Heart left ventricle (tissue), 13 donors: ENCODE data around the gene DTNA.

Experiments
- POLR2A ChIP-seq, 2 donors: fragments of 450-650 bp; IDR thresholded peaks; one replicate each; pipeline ENCODE4 v1.6.1; 2017; ENCODE audit warnings: antibody characterized with exemption in 2 of 2, mild to moderate bottlenecking in 2 of 2, moderate library complexity in 2 of 2
- TF ChIP-seq, protein P1 (sequence below), 12 donors: fragments of 200-600 bp; sonication (generic) in 4 of 12; IDR thresholded peaks; one replicate each; pipeline versions ENCODE4 v1.5.0 to v1.8.0; 2018 to 2022; ENCODE audit warnings: antibody characterized with exemption in 12 of 12, mild to moderate bottlenecking in 5 of 12
- donor health status: ischemic (EF 13 %, LVEDD 7.1; RV severe dilation, severe dysfunction).
- donor health status: DM: no; HTN: yes; CAD: no.
- donor health status: DM: no; HTN: no; CAD: no.
- donor health status: ischemic (EF 25% LVEDD 6.9; RV normal size, moderate dysfunction).
- donor health status: ischemic (EF 25% LVEDD 5.7; RV mildly dilated, moderate dysfunction).
- donor health status: ischemic (EF 35%, LVEDD 5.7; RV mildly dilated, moderate dysfunction).
- donor health status: nonischemic (EF 11% LVEDD 7.7; RV severe dilation, severe dysfunction).
- donor health status: DM: yes; HTN: yes; CAD: no.
- donor health status: PGD.
- donor health status: ischemic (EF 29% LVEDD 5.4; RV normal size, mild dysfunction).
- donor health status: nonischemic (EF 23%, LVEDD 6.1; RV moderate dilation, normal function).

DNA sequence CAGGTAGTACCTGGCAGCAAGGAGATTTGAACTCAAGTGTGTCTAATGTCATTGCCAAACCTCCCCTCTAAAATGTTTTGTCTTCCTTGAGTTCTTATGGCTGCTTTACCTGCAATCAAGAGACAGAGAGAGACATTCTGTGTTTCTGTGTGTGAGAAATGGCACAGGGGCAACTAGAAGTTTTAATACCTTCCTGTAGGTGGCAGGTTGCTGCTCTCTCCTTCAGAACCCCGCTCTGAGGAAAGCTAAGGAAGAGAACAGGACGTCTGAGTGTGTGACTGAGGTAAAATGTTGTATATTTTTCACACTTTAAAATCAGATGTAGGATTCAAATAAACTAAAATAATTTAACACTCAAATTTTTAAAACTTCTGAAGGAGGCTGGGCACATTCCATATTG, 19.2 kb downstream of the DTNA start:
- TF ChIP-seq, protein P1, sequence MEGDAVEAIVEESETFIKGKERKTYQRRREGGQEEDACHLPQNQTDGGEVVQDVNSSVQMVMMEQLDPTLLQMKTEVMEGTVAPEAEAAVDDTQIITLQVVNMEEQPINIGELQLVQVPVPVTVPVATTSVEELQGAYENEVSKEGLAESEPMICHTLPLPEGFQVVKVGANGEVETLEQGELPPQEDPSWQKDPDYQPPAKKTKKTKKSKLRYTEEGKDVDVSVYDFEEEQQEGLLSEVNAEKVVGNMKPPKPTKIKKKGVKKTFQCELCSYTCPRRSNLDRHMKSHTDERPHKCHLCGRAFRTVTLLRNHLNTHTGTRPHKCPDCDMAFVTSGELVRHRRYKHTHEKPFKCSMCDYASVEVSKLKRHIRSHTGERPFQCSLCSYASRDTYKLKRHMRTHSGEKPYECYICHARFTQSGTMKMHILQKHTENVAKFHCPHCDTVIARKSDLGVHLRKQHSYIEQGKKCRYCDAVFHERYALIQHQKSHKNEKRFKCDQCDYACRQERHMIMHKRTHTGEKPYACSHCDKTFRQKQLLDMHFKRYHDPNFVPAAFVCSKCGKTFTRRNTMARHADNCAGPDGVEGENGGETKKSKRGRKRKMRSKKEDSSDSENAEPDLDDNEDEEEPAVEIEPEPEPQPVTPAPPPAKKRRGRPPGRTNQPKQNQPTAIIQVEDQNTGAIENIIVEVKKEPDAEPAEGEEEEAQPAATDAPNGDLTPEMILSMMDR (IDR thresholded peaks at IDR 0.05), result peak in 10 of 12 donors; percentile 17 to 53 (median 45)
- TF ChIP-seq POLR2A (IDR thresholded peaks at IDR 0.05), result no peak
